Measurements from ENCODE around the gene RNF135.
"Not testable (repeated sequence)": the region's sequence is repeated elsewhere in the genome, so short reads cannot be mapped to it uniquely, and the experiment has no call there.

RNF135 gene

GRCh38 chr17:30975042-30975820 is 4.4 kb downstream of the RNF135 start:
- TF ChIP-seq CTCF (IDR thresholded peaks at IDR 0.05; ENCODE audit: insufficient read depth, missing control alignments), result no peak
- DNase-seq (ENCODE audit: insufficient read length, low spot score) (no peak), FAIRE-seq (no peak)

DNA sequence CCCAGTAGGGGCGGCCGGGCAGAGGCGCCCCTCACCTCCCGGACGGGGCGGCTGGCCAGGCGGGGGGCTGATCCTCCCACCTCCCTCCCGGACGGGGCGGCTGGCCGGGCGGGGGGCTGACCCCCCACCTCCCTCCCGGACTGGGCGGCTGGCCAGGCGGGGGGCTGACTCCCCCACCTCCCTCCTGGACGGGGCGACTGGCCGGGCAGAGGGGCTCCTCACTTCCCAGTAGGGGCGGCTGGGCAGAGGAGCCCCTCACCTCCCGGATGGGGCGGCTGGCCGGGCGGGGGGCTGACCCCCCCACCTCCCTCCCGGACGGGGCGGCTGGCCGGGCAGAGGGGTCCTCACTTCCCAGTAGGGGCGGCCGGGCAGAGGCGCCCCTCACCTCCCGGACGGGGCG is 9.1 kb downstream of the RNF135 start:
- not testable (repeated sequence) for FAIRE-seq; DNase-seq (ENCODE audit: insufficient read length, low spot score)

DNA sequence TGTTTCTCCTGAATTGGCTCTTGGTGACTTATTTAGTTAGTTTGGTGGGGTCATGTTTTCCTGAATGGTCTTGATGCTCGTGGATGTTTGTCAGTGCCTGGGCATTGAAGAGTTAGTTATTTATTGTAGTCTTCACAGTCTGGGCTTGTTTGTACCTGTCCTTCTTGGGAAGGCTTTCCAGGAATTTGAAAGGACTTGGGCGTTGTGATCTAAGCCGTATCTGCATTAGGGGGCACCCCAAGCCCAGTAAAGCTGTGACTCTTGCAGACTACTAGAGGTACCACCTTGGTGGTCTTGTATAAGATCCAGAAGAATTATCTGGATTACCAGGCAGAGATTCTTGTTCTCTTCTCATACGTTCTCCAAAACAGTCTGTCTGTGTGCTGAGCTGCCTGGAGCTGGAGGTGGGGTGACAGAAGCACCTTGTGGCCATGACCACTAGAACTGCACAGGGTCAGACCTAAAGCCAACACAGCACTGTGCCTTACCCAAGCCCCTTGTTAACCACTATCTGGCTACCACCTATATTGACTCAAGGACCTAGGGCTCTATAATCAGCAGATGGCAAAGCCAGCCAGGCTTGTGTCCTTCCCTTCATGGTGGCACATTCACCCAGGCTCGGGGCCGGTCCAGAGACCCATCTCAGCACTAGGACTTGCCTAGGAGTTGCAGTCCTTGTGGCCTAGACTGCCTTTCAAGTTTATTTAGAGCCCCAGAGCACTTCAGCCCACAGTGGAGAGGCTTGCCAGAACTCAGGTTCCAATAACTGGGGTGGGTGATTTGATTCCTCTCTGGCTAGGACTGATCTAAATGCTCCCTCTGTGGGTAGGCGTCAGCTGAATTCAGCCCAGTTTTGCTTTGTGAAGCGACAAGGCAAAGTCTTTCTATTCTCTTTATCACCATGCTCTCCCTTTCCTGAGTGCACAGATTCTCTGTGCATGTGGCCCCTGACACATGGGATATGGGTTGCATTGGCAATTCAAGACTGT is 11.0 kb downstream of the RNF135 start:
- no peak for TF ChIP-seq CTCF (IDR thresholded peaks at IDR 0.05; ENCODE audit: insufficient read depth, missing control alignments)
- FAIRE-seq (no peak), DNase-seq (ENCODE audit: insufficient read length, low spot score) (no peak)

GRCh38 chr17:30982855-30983254 is 12.0 kb downstream of the RNF135 start:
- FAIRE-seq (no peak), DNase-seq (ENCODE audit: insufficient read length, low spot score) (no peak)
- TF ChIP-seq CTCF (IDR thresholded peaks at IDR 0.05; ENCODE audit: insufficient read depth, missing control alignments), result no peak

GRCh38 chr17:30990458-30990857 is 19.6 kb downstream of the RNF135 start:
- TF ChIP-seq CTCF (IDR thresholded peaks at IDR 0.05; ENCODE audit: insufficient read depth, missing control alignments), result no peak
- FAIRE-seq, result no peak
- DNase-seq (ENCODE audit: insufficient read length, low spot score), result no peak

DNA sequence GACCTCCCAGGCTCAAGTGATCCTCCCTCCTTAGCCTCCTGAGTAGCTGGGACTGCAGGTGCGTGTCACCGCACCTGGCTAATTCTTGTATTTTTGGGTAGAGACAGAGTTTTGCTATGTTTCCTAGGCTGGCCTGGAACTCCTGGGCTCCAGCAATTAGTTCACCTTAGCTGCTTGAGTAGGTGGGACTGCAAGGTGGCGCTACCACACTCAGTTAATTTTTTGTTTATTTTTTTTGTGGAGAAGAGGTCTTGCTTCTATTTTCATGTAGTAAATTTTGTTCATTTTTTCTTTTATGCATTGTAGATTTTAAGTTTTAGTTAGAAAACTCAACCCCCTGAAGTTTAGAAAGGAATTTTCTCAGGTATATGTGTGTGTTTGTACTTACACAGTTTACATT is 21.7 kb downstream of the RNF135 start:
- FAIRE-seq (no peak), DNase-seq (ENCODE audit: insufficient read length, low spot score) (no peak)
- no peak for TF ChIP-seq CTCF (IDR thresholded peaks at IDR 0.05; ENCODE audit: insufficient read depth, missing control alignments)

GRCh38 chr17:30995347-30995746 is 24.5 kb downstream of the RNF135 start:
- FAIRE-seq (no peak), DNase-seq (ENCODE audit: insufficient read length, low spot score) (no peak)
- TF ChIP-seq CTCF (IDR thresholded peaks at IDR 0.05; ENCODE audit: insufficient read depth, missing control alignments), result no peak

Measured in D721Med (cell line).